GM12878 (cell line): Measurements from ENCODE around the gene RNF149. TPM values are rescaled to one million over a fixed set of nuclear protein-coding genes. Genes with fewer than 3 reads are reported as not detected.
A peak's percentile ranks its signal among the peaks of the same experiment; 100 is the strongest.

Source experiments
- ATAC-seq: fragments of 200-7000 bp; cut with Tn5 transposase; 3 replicates; pipeline ENCODE4 v1.9.1; 2020; ENCODE audit warnings: mild to moderate bottlenecking, moderate library complexity
- BruUV-seq: library from RNA; stranded (reverse); fragments of 400-500 nt; replicated peaks from 2 replicates; lab custom pipeline; 2021; lab: Mats Ljungman, UMichigan
- CTCF ChIA-PET: fragments of 300-600 bp; sonication (Branson Sonifier 250); formaldehyde crosslinking; extraction: SDS; loops from one replicate; lab custom pipeline; 2021; ENCODE audit warnings: inconsistent platforms; lab: Yijun Ruan, JAX
- POLR2A ChIA-PET: fragments of 350-600 bp; formaldehyde crosslinking; extraction: SDS; loops from one replicate; lab custom pipeline; 2021; ENCODE audit warnings: inconsistent platforms; lab: Charles Lee
- RAD21 ChIA-PET: fragments of 300-600 bp; sonication (Branson Sonifier 250); formaldehyde crosslinking; loops from one replicate; lab custom pipeline; 2023; ENCODE audit warnings: antibody characterized with exemption; ENCODE audit not compliant: unreplicated experiment; lab: Charles Lee
- SMC1A ChIA-PET: fragments of 300-600 bp; sonication (Branson Sonifier 250); formaldehyde crosslinking; loops from one replicate; lab custom pipeline; 2023; ENCODE audit not compliant: unreplicated experiment, uncharacterized antibody; lab: Charles Lee
- DNase-seq: peaks from one replicate; pipeline ENCODE4 v3.0.0-alpha.2; 2011; ENCODE audit warnings: low read depth, low spot score
- FAIRE-seq: peaks from 3 replicates; lab custom pipeline; 2011; peaks lifted over from hg19 to GRCh38; lab: Jason Lieb, UNC
- H2AFZ ChIP-seq: 2 replicates; pipeline ENCODE4 v1.6.0; 2011; ENCODE audit warnings: low read depth, low read length, control low read depth; ENCODE audit not compliant: control insufficient read depth
- H3K27ac ChIP-seq: 2 replicates; pipeline ENCODE4 v1.5.1; 2011; ENCODE audit warnings: control low read depth; ENCODE audit not compliant: control insufficient read depth, insufficient read depth
- H3K27me3 ChIP-seq, 2 experiments: replicated peaks in 1 of 2; 2 replicates each; pipeline versions ENCODE4 v1.6.0 to v1.6.1; 2011; ENCODE audit warnings: low read length in 1 of 2; ENCODE audit not compliant: control insufficient read depth in 2 of 2, insufficient read depth in 2 of 2
- H3K36me3 ChIP-seq, 2 experiments: 2 replicates each; pipeline ENCODE4 v1.5.1; 2011; ENCODE audit warnings: low read length in 1 of 2; ENCODE audit not compliant: control insufficient read depth in 2 of 2, insufficient read depth in 2 of 2
- H3K4me1 ChIP-seq: 2 replicates; pipeline ENCODE4 v1.6.1; 2011; ENCODE audit warnings: mild to moderate bottlenecking, low read length, moderate library complexity, mixed read lengths; ENCODE audit not compliant: control insufficient read depth, insufficient read depth
- H3K4me2 ChIP-seq: 2 replicates; pipeline ENCODE4 v1.6.0; 2011; ENCODE audit warnings: control low read depth; ENCODE audit not compliant: control insufficient read depth, insufficient read depth
- H3K4me3 ChIP-seq: fragments of 200-600 bp; sonication (generic); 2 replicates; pipeline ENCODE4 v1.5.1; 2016
- H3K79me2 ChIP-seq: 2 replicates; pipeline ENCODE4 v1.6.0; 2011; ENCODE audit warnings: low read length; ENCODE audit not compliant: control insufficient read depth, insufficient read depth
- H3K9ac ChIP-seq: 2 replicates; pipeline ENCODE4 v1.8.0; 2011; ENCODE audit warnings: low read length, control low read depth, mixed read lengths; ENCODE audit not compliant: control insufficient read depth, insufficient read depth
- H3K9me3 ChIP-seq: replicated peaks from 3 replicates; pipeline ENCODE4 v1.5.1; 2011; ENCODE audit warnings: mild to moderate bottlenecking, low read length; ENCODE audit not compliant: control insufficient read depth, insufficient read depth
- H4K20me1 ChIP-seq: 2 replicates; pipeline ENCODE4 v1.6.0; 2011; ENCODE audit not compliant: control insufficient read depth, insufficient read depth
- CBX3 ChIP-seq: fragments of 200-600 bp; sonication (generic); IDR thresholded peaks from 2 replicates; pipeline ENCODE4 v1.6.1; 2016; ENCODE audit warnings: low read depth, borderline replicate concordance
- GABPA ChIP-seq: IDR thresholded peaks from 2 replicates; pipeline ENCODE4 v1.6.1; 2014; ENCODE audit warnings: antibody characterized with exemption, low read depth, mild to moderate bottlenecking, inconsistent platforms
- POLR2AphosphoS5 ChIP-seq: IDR thresholded peaks from 2 replicates; pipeline ENCODE4 v1.6.1; 2011; ENCODE audit warnings: mild to moderate bottlenecking, low read length, inconsistent platforms
- RCOR1 ChIP-seq: conservative IDR thresholded peaks from 2 replicates; pipeline ENCODE4 v1.6.1; 2012; ENCODE audit warnings: low read depth, low read length, improper control_type of control experiment
- STAT3 ChIP-seq: IDR thresholded peaks from 2 replicates; pipeline ENCODE4 v1.6.1; 2011; ENCODE audit warnings: low read depth, low read length, improper control_type of control experiment
- SUZ12 ChIP-seq: fragments of 200-600 bp; sonication (generic); IDR thresholded peaks from one replicate; pipeline ENCODE4 v1.6.1; 2018; ENCODE audit warnings: antibody characterized with exemption, mild to moderate bottlenecking; ENCODE audit not compliant: unreplicated experiment
- whole genome bisulfite sequencing: methylation state at CpG from one replicate; pipeline ENCODE4 v1.1.6; 2016; ENCODE audit warnings: low lambda C conversion rate; ENCODE audit not compliant: insufficient replicate concordance, insufficient coverage; ENCODE audit errors: missing lambda C conversion rate; 5-methylcytosine and 5-hydroxymethylcytosine counted together
- in situ Hi-C: fragments of 300-500 bp; cut with MboI; formaldehyde crosslinking; loops from 9 replicates; pipeline ENCODE4 v1.14.3; 2018; ENCODE audit warnings: mixed read lengths
- intact Hi-C: fragments of 100-400 bp; cut with micrococcal nuclease; formaldehyde crosslinking; loops from one replicate; pipeline ENCODE4 v1.14.2; 2022; ENCODE audit not compliant: unreplicated experiment
- polyA plus RNA-seq, 11 experiments: library from polyadenylated mRNA; depleted of rRNA in 4 of 11; unstranded in 6 of 11; stranded (reverse) in 5 of 11; fragments of >200 nt; fragmentation: Nextera tagmentation in 4 of 11; fragmentation: Illumina TruSeq in 1 of 11; extraction: Ambion mirVana in 4 of 11; extraction: Trizol in 1 of 11; gene quantifications; 1 replicate in 1 of 11; 2 replicates in 10 of 11; pipeline versions ENCODE4 v1.2.1 to v1.2.3, GENCODE V29; 2011 to 2016; ENCODE audit warnings: inconsistent platforms in 2 of 11, missing spikeins in 2 of 11, low read depth in 1 of 11
- total RNA-seq, 4 experiments: library from RNA; depleted of rRNA in 3 of 4; stranded (reverse); fragments of >200 nt in 3 of 4; fragmentation: Illumina TruSeq in 1 of 4; extraction: Trizol in 1 of 4; gene quantifications; 2 replicates each; pipeline versions ENCODE4 v1.2.1 to v1.2.3, GENCODE V29; 2013 to 2021
- TF ChIP-seq, protein P1 (sequence below): fragments of 450-650 bp; IDR thresholded peaks from 2 replicates; pipeline ENCODE4 v1.6.1; 2016; ENCODE audit warnings: mild to moderate bottlenecking
- TF ChIP-seq, protein P2 (sequence below): fragments of 450-650 bp; formaldehyde crosslinking; IDR thresholded peaks from 2 replicates; pipeline ENCODE4 v1.5.0; 2022; ENCODE audit warnings: mild to moderate bottlenecking, missing genetic modification characterization
- TF ChIP-seq, protein P3 (sequence below): fragments of 450-650 bp; IDR thresholded peaks from 2 replicates; pipeline ENCODE4 v1.6.1; 2017; ENCODE audit warnings: borderline replicate concordance

Gene RNF149
- total and polyA plus RNA-seq, 10 of the 15 experiments (the other 5 are each of a cell fraction or from before 2014, with no cell fraction given): 5.2 to 38.4 (median 16.3) TPM

DNA sequence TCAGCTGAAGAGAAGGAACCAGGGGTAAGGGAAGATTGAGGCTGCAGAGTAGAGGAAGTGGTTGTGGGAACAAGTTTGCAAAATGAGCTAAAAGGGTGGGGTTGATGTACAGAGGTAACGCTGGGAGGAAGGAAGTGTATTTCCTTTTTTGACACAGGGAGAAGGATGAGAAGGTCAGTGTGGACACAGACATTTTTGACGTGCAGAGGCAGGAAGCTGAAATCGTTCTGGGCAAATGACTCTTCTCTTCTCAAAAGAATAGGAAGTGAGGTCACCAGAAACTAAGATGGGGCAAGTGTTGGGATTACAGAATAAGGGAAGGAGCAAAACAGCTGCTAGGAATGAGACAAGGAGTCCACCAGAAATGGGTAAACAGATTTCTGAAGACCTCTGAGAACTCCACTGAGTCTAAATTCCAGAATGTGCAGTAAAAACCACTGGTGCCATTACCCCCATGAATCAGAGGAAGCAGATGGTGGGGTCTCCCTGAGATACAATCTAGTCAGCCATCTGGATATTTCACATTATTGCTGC, 20.0 kb upstream of the RNF149 start:
- H3K27me3 ChIP-seq: no peaks in the 10 kb centered on the region; a peak in 1 of 4 replicates
- WGBS: 2% methylated on average over 3 of the region's 3 CpGs
- DNase-seq (peak; percentile 11), FAIRE-seq (no peak), ATAC-seq (no peak)
- no peaks in the 10 kb centered on the region; the same call in 1 of the 2 replicates for H3K4me1 ChIP-seq
- no TSS peak for BruUV-seq
- H3K9me3 ChIP-seq: peaks cover 2% of the 10 kb centered on the region; the same call in 1 of the 3 replicates
- no peak overlapping the region for H3K9ac ChIP-seq
- RAD21 ChIA-PET: no interaction called here
- SMC1A ChIA-PET: interaction anchor here (1.0 to 1.4 kb wide), 2 partner anchors 14 to 18 kb away, joined by 3 read pairs; no protein-coding TSS in a partner anchor
- H3K36me3 ChIP-seq: no peaks in the 10 kb centered on the region
- H2AFZ ChIP-seq: peak overlapping the region; percentile 33
- H3K4me3 ChIP-seq: no peak overlapping the region
- H3K79me2 ChIP-seq: no peaks in the 10 kb centered on the region
- in situ Hi-C loops (no loop called here), intact Hi-C loops (no loop called here)
- POLR2A ChIA-PET: no interaction called here
- no peaks in the 10 kb centered on the region for H4K20me1 ChIP-seq
- CTCF ChIA-PET: interaction anchor here (3.8 kb wide), 1 partner anchor 13 kb away, joined by 24 read pairs; no protein-coding TSS in a partner anchor
- no peak overlapping the region for H3K4me2 ChIP-seq
- no peak overlapping the region for H3K27ac ChIP-seq
- 0 out of 2 replicates have a peak, but pooled peaks have one; percentile 13 for TF ChIP-seq GABPA
- TF ChIP-seq, protein P1, sequence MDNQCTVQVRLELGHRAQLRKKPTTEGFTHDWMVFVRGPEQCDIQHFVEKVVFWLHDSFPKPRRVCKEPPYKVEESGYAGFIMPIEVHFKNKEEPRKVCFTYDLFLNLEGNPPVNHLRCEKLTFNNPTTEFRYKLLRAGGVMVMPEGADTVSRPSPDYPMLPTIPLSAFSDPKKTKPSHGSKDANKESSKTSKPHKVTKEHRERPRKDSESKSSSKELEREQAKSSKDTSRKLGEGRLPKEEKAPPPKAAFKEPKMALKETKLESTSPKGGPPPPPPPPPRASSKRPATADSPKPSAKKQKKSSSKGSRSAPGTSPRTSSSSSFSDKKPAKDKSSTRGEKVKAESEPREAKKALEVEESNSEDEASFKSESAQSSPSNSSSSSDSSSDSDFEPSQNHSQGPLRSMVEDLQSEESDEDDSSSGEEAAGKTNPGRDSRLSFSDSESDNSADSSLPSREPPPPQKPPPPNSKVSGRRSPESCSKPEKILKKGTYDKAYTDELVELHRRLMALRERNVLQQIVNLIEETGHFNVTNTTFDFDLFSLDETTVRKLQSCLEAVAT: no peak

DNA sequence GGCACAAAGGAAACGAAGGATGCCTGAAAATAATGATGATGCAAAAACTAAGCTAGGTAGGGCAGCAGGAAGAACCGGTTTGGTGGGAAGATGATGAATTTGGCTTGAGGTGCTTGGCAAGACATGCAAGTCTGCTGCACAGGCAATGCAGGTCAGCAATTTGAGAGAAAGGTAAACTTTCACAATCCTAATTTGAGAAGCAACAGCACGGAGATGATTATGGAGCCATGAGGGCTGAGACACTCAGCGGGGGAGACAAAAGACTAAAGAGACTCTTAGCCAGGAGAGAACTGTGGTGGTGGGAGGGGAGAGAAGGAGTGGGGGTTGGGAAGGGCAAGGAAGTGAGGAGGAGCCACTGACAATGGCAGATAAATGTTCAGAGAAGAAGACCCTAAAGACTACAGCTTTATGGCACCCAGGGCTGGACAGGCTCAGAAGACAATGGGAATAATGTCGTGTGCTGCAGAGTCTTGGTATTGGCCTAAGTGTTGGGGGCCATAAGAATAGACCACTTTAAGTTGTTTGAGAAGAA, 19.4 kb upstream of the RNF149 start:
- Histone ChIP-seq H3K27me3 (no peaks in the 10 kb centered on the region; a peak in 1 of 4 replicates), H3K36me3 (no peaks in the 10 kb centered on the region), H3K9ac (no peak overlapping the region), H3K4me3 (no peak overlapping the region), H3K79me2 (no peaks in the 10 kb centered on the region), H3K9me3 (peaks cover 2% of the 10 kb centered on the region; the same call in 1 of the 3 replicates), H3K4me2 (no peak overlapping the region), H3K27ac (no peak overlapping the region), H3K4me1 (no peaks in the 10 kb centered on the region; the same call in 1 of the 2 replicates), H4K20me1 (no peaks in the 10 kb centered on the region), H2AFZ (peak overlapping the region; percentile 33)
- WGBS: 67% methylated on average over 5 of the region's 5 CpGs
- in situ Hi-C loops (no loop called here), intact Hi-C loops (no loop called here)
- FAIRE-seq: no peak
- ChIA-PET RAD21 (no interaction called here), POLR2A (interaction anchor here (0.6 kb wide), 1 partner anchor 67 kb away, joined by 5 read pairs; no protein-coding TSS in a partner anchor), SMC1A (interaction anchor here (1.4 kb wide), 1 partner anchor 18 kb away, joined by 3 read pairs; no protein-coding TSS in a partner anchor), CTCF (interaction anchor here (3.8 kb wide), 1 partner anchor 14 kb away, joined by 24 read pairs; no protein-coding TSS in a partner anchor)
- no peak for ATAC-seq
- BruUV-seq: no TSS peak
- no peak for DNase-seq
- no peak for TF ChIP-seq POLR2AphosphoS5
- no peak for TF ChIP-seq SUZ12
- TF ChIP-seq, protein P2, sequence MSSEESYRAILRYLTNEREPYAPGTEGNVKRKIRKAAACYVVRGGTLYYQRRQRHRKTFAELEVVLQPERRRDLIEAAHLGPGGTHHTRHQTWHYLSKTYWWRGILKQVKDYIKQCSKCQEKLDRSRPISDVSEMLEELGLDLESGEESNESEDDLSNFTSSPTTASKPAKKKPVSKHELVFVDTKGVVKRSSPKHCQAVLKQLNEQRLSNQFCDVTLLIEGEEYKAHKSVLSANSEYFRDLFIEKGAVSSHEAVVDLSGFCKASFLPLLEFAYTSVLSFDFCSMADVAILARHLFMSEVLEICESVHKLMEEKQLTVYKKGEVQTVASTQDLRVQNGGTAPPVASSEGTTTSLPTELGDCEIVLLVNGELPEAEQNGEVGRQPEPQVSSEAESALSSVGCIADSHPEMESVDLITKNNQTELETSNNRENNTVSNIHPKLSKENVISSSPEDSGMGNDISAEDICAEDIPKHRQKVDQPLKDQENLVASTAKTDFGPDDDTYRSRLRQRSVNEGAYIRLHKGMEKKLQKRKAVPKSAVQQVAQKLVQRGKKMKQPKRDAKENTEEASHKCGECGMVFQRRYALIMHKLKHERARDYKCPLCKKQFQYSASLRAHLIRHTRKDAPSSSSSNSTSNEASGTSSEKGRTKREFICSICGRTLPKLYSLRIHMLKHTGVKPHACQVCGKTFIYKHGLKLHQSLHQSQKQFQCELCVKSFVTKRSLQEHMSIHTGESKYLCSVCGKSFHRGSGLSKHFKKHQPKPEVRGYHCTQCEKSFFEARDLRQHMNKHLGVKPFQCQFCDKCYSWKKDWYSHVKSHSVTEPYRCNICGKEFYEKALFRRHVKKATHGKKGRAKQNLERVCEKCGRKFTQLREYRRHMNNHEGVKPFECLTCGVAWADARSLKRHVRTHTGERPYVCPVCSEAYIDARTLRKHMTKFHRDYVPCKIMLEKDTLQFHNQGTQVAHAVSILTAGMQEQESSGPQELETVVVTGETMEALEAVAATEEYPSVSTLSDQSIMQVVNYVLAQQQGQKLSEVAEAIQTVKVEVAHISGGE (CRISPR knock-in tag): no peak
- no peak for TF ChIP-seq CBX3
- TF ChIP-seq RCOR1: no peak
- TF ChIP-seq, protein P3, sequence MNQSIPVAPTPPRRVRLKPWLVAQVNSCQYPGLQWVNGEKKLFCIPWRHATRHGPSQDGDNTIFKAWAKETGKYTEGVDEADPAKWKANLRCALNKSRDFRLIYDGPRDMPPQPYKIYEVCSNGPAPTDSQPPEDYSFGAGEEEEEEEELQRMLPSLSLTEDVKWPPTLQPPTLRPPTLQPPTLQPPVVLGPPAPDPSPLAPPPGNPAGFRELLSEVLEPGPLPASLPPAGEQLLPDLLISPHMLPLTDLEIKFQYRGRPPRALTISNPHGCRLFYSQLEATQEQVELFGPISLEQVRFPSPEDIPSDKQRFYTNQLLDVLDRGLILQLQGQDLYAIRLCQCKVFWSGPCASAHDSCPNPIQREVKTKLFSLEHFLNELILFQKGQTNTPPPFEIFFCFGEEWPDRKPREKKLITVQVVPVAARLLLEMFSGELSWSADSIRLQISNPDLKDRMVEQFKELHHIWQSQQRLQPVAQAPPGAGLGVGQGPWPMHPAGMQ: no peak
- TF ChIP-seq STAT3: no peak
